Right renal pelvis (tissue), 4 donors: ENCODE results near the gene KCNC4. TPM values are rescaled to one million over a fixed set of nuclear protein-coding genes. Genes with fewer than 3 reads are reported as not detected.

ENCODE experiments used
- DNase-seq, 4 donors: peaks; one replicate each; pipeline ENCODE4 v3.0.0-alpha.2; 2013; ENCODE audit warnings: low read depth in 4 of 4, low spot score in 3 of 4, missing footprints in 1 of 4
- polyA plus RNA-seq, 4 donors: library from polyadenylated mRNA; unstranded; fragments of 120-200 nt; gene quantifications; one replicate each; pipeline ENCODE4 v1.2.1, GENCODE V29; 2013; ENCODE audit not compliant: insufficient read length in 4 of 4

The KCNC4 gene
- polyA plus RNA-seq, 4 donors = 4.9 to 7.1 (median 5.6) TPM

DNA sequence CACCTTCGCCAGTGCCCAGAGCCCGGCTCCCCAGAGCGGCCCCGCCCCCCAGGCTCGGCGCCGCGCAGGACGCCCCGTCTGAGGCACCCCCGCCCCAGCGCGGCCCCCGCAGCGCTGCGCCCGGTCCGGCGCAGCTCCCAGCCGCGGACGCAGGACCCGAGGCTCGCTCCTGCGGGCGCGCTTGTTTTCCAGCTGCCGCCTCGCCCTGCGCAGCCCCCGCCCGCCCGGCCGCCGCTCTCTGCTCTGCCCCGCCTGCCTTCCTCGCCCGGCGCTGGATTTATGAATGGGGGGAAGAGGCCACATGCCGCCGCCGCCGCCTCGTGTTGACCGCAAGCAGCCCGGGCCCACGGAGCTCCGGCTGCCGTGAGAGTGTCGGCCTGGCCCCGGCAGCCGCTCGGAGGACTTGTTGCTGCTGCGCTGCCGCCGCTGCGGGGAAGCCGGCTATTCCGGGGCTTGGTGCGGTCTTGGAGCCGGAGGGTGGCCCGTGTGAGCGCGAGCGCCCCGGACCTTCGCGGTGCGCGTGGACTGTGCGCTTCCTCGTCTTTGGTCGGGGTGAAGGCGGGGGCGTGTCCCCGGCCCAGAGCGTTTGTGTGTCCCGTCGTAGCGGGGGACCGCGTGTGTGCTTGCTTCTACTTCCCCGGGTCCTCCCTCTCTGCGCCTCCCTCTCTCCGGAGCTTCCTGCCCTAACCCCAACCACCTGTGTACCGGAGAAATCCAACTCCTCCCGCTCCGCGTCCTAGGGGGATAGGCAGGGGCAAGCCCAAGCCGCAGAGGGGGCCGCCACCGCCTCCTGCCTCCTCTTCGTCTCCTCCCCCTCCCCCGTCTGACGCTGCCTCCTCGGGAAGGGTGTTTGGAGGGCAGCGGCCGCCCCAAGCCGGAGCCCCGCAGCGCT, 736 bp downstream of the KCNC4 start:
- no peak for DNase-seq

- no peak for DNase-seq
Measured at GRCh38 chr1:110211496-110212168, 1.5 kb downstream of the KCNC4 start.

GRCh38 chr1:110212169-110213142, 2.3 kb downstream of the KCNC4 start:
- no peak for DNase-seq

DNA sequence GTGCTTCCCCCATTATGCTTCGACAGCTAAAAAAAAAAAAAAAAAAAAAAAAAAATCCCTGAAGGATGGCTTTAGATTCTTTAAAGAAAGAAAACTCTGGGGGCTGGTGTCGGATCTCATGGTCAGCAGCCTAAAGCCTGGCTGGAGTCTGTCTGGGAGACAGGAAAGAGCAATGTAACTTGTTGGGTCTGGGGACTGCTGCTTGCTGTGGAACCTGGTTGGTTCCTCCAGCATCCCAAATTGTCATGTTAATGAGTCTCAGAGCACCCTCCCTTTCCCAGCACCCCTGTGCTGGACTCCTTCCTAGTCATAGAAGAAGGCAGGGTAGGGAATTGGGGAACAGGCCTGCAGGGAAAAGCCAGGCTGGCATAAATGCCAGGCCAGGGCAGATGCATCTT, 3.0 kb downstream of the KCNC4 start:
- DNase-seq = no peak

GRCh38 chr1:110214454-110215404, 4.6 kb downstream of the KCNC4 start:
- no peak for DNase-seq

DNA sequence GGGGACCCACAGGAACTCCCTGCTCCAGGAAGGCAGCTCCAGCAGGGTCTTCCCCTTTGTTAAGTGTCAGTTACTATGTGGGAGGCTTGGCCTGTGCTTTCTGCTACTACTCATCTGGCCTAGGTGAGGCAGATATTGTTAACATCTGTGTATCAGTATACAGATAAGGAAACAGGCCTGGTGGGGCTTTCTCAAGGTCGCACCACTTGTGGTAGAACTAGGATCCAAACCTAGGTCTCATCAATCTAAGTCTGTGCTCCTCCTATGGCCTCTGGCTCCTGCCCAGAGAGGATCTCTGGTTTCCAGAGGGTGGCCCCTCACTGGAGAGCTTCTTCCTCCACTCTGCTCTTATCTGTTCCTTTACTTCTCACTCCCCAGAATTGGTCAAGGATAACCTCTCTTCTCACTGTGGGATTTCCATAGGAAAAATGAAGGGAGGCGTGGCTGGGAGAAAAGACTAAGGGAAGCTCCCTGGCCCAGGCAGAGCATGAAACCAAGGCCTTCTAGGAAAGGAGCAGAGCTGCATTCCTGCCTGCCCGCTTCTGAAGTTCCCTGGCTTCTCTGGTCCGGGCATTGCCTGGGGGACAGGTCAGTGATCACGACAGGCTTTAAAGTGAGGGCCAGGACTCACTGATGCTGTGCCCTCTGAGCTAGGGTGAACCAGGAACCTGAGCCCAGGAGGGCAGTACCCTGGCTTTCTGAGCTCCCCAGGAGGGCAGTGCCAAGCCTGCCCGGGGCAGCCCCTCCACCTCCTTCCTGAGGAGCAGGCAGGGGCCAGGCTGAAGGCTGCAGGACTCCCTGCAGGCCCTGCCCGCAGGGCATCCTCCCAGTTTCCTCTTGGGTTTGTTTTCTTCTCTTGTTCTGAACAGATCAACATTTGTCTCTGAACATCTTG, 5.8 kb downstream of the KCNC4 start:
- DNase-seq = no peak

- DNase-seq = no peak
Measured at GRCh38 chr1:110216844-110217444, 6.8 kb downstream of the KCNC4 start.

- no peak for DNase-seq
Measured at GRCh38 chr1:110218137-110218536, 8.0 kb downstream of the KCNC4 start.

GRCh38 chr1:110218739-110219138, 8.6 kb downstream of the KCNC4 start:
- DNase-seq = no peak

DNA sequence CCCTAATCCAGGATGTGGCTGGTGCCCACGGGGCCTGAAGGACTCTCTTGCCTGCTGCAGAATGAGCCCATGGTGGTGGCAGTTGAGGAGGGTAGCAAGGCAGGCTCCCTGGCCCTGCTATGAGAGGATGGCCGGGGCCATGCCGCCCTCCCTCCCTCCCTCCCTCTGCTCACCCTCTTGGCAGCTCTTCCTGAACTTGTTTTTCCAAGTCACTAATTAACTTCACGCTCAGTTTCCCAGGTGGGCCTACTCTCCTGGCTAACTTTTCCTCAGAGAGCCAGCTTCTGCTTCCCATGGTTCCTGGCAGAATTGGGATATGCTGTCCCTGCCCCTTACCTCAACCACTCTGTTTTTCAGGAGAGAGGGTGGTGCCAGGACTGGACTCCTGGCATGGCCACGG, 10.2 kb downstream of the KCNC4 start:
- no peak for DNase-seq

DNA sequence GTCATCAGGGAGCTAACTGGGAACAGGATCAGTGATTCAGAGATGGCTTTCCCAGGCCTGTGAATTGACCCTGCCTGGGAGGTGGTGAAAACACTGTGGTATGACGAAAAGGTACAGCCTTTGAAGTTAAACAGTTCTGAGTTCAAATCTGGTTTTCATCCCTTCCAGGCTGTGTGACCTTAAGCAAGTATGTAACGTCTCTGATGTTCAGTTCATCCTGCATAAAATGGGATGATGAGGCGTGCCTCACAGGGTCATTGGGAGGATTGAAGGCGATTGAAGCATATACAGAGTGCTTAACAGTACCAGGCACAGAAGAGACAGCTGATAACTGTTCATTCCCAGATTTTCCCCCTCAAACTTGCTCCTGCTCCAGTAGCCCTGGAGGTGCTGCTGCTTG, 11.0 kb downstream of the KCNC4 start:
- no peak for DNase-seq

GRCh38 chr1:110223127-110223526, 13.0 kb downstream of the KCNC4 start:
- DNase-seq = no peak

DNA sequence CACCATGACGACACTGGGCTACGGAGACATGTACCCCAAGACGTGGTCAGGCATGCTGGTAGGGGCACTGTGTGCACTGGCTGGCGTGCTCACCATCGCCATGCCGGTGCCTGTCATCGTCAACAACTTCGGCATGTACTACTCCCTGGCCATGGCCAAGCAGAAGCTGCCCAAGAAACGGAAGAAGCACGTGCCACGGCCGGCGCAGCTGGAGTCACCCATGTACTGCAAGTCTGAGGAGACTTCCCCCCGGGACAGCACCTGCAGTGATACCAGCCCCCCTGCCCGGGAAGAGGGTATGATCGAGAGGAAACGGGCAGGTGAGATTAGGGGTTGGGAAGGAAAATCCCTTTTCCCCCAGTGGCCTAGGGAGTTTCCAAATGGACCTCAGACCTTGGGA, 13.5 kb downstream of the KCNC4 start:
- DNase-seq = no peak

GRCh38 chr1:110224240-110224995, 14.3 kb downstream of the KCNC4 start:
- DNase-seq = no peak

GRCh38 chr1:110225212-110225611, 15.1 kb downstream of the KCNC4 start:
- DNase-seq = no peak

DNA sequence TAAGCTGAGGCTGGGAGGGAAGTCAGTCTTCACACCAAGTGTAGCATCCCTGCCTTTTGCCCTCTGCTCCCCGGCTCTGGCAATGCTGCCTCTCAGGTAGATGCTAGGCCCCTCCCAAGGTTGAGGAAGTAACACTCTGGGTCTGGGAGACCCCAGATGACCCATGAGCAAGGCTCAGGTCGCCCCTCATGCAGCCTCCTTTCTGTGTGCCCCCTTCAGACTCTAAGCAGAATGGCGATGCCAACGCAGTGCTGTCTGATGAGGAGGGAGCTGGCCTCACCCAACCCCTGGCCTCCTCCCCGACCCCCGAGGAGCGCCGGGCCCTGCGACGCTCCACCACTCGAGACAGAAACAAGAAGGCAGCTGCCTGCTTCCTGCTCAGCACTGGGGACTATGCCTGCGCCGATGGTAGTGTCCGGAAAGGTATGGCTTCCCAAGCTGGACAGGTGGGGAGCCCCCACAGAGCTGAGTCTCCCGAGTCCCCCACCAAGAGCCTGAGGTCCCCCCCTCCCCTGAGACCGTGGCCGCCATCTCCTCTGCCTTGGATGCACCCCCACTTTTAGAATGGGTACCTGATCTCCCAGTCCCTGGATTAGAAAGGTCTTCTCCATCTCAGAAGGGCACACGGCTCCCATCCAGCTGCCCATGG, 15.8 kb downstream of the KCNC4 start:
- DNase-seq = no peak

GRCh38 chr1:110227774-110228173, 17.7 kb downstream of the KCNC4 start:
- no peak for DNase-seq
